IPS DF 6.9 (cell line): Measurements from ENCODE around the gene SCYL3.

Source experiments
- DNase-seq: peaks from one replicate; pipeline ENCODE4 v3.0.0-alpha.2; 2013; ENCODE audit warnings: low read depth, low spot score
- H3K27ac ChIP-seq: one replicate; pipeline ENCODE4 v1.5.1; 2013; ENCODE audit warnings: low read length, control low read depth
- H3K27me3 ChIP-seq: 2 replicates; pipeline ENCODE4 v1.6.1; 2013; ENCODE audit warnings: mild to moderate bottlenecking, low read length; ENCODE audit not compliant: control insufficient read depth, insufficient read depth
- H3K36me3 ChIP-seq: 2 replicates; pipeline ENCODE4 v1.6.1; 2013; ENCODE audit warnings: low read length; ENCODE audit not compliant: control insufficient read depth, insufficient read depth
- H3K4me1 ChIP-seq: 2 replicates; pipeline ENCODE4 v1.6.1; 2013; ENCODE audit warnings: low read length; ENCODE audit not compliant: control insufficient read depth, insufficient read depth
- H3K4me3 ChIP-seq: 2 replicates; pipeline ENCODE4 v1.5.1; 2013; ENCODE audit warnings: mild to moderate bottlenecking, low read length
- H3K9me3 ChIP-seq: 2 replicates; pipeline ENCODE4 v1.6.1; 2013; ENCODE audit warnings: low read length, inconsistent platforms; ENCODE audit not compliant: control insufficient read depth, insufficient read depth
- WGBS: extraction: QIAGEN DNeasy Blood & Tissue Kit; methylation state at CpG from one replicate; pipeline ENCODE4 v1.1.7; 2013; ENCODE audit warnings: mixed read lengths, missing lambda C conversion rate; ENCODE audit not compliant: insufficient read length, insufficient coverage; 5-methylcytosine and 5-hydroxymethylcytosine counted together

SCYL3 gene

GRCh38 chr1:169886931-169887330 is 6.8 kb downstream of the SCYL3 start:
- H3K4me3 ChIP-seq: no peak overlapping the region
- H3K4me1 ChIP-seq: no peaks in the 10 kb centered on the region
- DNase-seq: no peak
- H3K27me3 ChIP-seq: no peaks in the 10 kb centered on the region
- no CpG with 5 or more reads among the region's 2 CpGs for WGBS
- no peaks in the 10 kb centered on the region for H3K9me3 ChIP-seq
- no peak overlapping the region for H3K27ac ChIP-seq
- no peaks in the 10 kb centered on the region; the same call in 1 of the 2 replicates for H3K36me3 ChIP-seq

- no CpG with 5 or more reads among the region's 1 CpG for WGBS
- no peak for DNase-seq
- H3K27ac ChIP-seq: no peak overlapping the region
- no peaks in the 10 kb centered on the region; the same call in 1 of the 2 replicates for H3K36me3 ChIP-seq
- no peak overlapping the region for H3K4me3 ChIP-seq
- H3K27me3 ChIP-seq: no peaks in the 10 kb centered on the region
- H3K9me3 ChIP-seq: no peaks in the 10 kb centered on the region
- no peaks in the 10 kb centered on the region for H3K4me1 ChIP-seq
Observed at GRCh38 chr1:169886422-169886821, 7.3 kb downstream of the SCYL3 start.

GRCh38 chr1:169885207-169885606 is 8.5 kb downstream of the SCYL3 start:
- H3K27ac ChIP-seq: no peak overlapping the region
- no peak for DNase-seq
- WGBS: no CpG with 5 or more reads among the region's 2 CpGs

GRCh38 chr1:169884634-169885033 is 9.1 kb downstream of the SCYL3 start:
- no peak overlapping the region for H3K4me3 ChIP-seq

More at GRCh38 chr1:169885207-169885606, 8.5 kb downstream of the SCYL3 start:
- H3K9me3 ChIP-seq: no peaks in the 10 kb centered on the region
- H3K27me3 ChIP-seq: no peaks in the 10 kb centered on the region
- H3K4me1 ChIP-seq: no peaks in the 10 kb centered on the region
- no peak overlapping the region for H3K4me3 ChIP-seq
- H3K36me3 ChIP-seq: no peaks in the 10 kb centered on the region; the same call in 1 of the 2 replicates

GRCh38 chr1:169882039-169882511 is 11.6 kb downstream of the SCYL3 start:
- Histone ChIP-seq H3K9me3 (no peaks in the 10 kb centered on the region), H3K27me3 (no peaks in the 10 kb centered on the region), H3K36me3 (no peaks in the 10 kb centered on the region; the same call in none of the 2 replicates), H3K4me3 (no peak overlapping the region), H3K27ac (no peak overlapping the region), H3K4me1 (no peaks in the 10 kb centered on the region)
- WGBS: no CpG with 5 or more reads among the region's 20 CpGs
- DNase-seq: no peak

More at GRCh38 chr1:169884634-169885033, 9.1 kb downstream of the SCYL3 start:
- H3K4me1 ChIP-seq: no peaks in the 10 kb centered on the region
- no peaks in the 10 kb centered on the region for H3K9me3 ChIP-seq
- DNase-seq: no peak
- no peaks in the 10 kb centered on the region; the same call in 1 of the 2 replicates for H3K36me3 ChIP-seq
- H3K27me3 ChIP-seq: no peaks in the 10 kb centered on the region
- no peak overlapping the region for H3K27ac ChIP-seq

GRCh38 chr1:169879034-169879840 is 14.5 kb downstream of the SCYL3 start:
- no peak for DNase-seq
- WGBS: no CpG with 5 or more reads among the region's 4 CpGs
- no peaks in the 10 kb centered on the region for H3K27me3 ChIP-seq
- H3K4me1 ChIP-seq: no peaks in the 10 kb centered on the region
- H3K4me3 ChIP-seq: no peak overlapping the region
- H3K36me3 ChIP-seq: no peaks in the 10 kb centered on the region; the same call in none of the 2 replicates
- no peak overlapping the region for H3K27ac ChIP-seq
- no peaks in the 10 kb centered on the region for H3K9me3 ChIP-seq

- H3K27ac ChIP-seq: no peak overlapping the region
- H3K4me1 ChIP-seq: no peaks in the 10 kb centered on the region
- H3K27me3 ChIP-seq: no peaks in the 10 kb centered on the region
- WGBS: no CpG with 5 or more reads among the region's 4 CpGs
- no peak for DNase-seq
- H3K36me3 ChIP-seq: no peaks in the 10 kb centered on the region; the same call in none of the 2 replicates
- H3K9me3 ChIP-seq: no peaks in the 10 kb centered on the region
- H3K4me3 ChIP-seq: no peak overlapping the region
Observed at GRCh38 chr1:169878498-169878897, 15.2 kb downstream of the SCYL3 start.

GRCh38 chr1:169877800-169878491 is 15.8 kb downstream of the SCYL3 start:
- no CpG with 5 or more reads among the region's 2 CpGs for WGBS
- no peak overlapping the region for H3K4me3 ChIP-seq
- no peaks in the 10 kb centered on the region for H3K9me3 ChIP-seq
- H3K27me3 ChIP-seq: no peaks in the 10 kb centered on the region
- no peaks in the 10 kb centered on the region for H3K4me1 ChIP-seq
- H3K27ac ChIP-seq: no peak overlapping the region
- DNase-seq: no peak
- peaks cover under 1% of the 10 kb centered on the region for H3K36me3 ChIP-seq

- Histone ChIP-seq H3K27ac (no peak overlapping the region), H3K9me3 (no peaks in the 10 kb centered on the region), H3K4me3 (no peak overlapping the region), H3K36me3 (peaks cover 10% of the 10 kb centered on the region), H3K4me1 (no peaks in the 10 kb centered on the region), H3K27me3 (no peaks in the 10 kb centered on the region)
- WGBS: no CpG with 5 or more reads among the region's 3 CpGs
- no peak for DNase-seq
Observed at GRCh38 chr1:169874229-169874628, 19.5 kb downstream of the SCYL3 start.

GRCh38 chr1:169873582-169874199 is 20.0 kb downstream of the SCYL3 start:
- no peak for DNase-seq
- no peaks in the 10 kb centered on the region for H3K27me3 ChIP-seq
- H3K27ac ChIP-seq: no peak overlapping the region
- H3K36me3 ChIP-seq: peaks cover 12% of the 10 kb centered on the region
- no peaks in the 10 kb centered on the region for H3K4me1 ChIP-seq
- WGBS: no CpG with 5 or more reads among the region's 3 CpGs
- H3K9me3 ChIP-seq: no peaks in the 10 kb centered on the region
- H3K4me3 ChIP-seq: no peak overlapping the region
